HS-5 (cell line): ENCODE measurements around the gene DPH3.

ENCODE experiments used
- DNase-seq: peaks from one replicate; pipeline ENCODE4 v3.0.0-alpha.2; 2012; ENCODE audit warnings: low read depth

The DPH3 gene

DNA sequence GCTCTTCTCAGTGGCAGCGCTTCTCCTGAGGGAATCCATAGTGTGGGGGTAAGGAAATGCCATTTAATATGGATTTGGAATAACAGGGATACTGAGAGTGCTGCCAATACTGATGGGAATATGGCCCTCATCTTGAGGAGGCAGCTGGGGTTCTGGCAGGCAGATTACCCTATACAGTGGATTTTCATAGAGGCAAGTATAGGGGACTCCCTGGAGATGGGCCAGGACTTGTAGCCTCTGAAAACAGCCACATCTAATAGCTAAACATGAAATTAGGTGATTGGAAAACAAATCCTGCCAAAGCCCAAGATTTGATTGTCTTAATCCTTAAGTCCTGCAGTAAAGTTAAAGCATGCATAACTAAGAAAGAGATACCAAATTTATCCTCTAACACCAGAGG lies 30.9 kb downstream of the DPH3 start:
- DNase-seq = no peak

DNA sequence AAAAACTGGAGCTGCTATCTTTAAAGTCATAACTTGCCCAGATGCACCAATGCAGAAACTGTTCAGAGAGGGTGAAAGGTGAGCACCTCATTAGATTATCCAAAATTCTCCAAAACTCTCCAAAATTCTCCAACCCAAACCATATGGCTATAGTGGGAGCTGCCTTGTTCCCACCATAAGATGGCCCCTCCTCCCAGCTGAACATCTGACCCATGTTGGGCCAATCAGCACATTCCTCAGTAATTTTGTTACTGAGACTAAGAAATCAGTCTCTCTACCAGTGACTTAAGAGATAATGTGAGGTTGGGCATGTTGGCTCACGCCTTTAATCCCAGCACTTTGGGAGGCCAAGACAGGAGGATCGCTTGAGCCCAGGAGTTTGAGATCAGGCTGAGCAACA lies 32.8 kb downstream of the DPH3 start:
- no peak for DNase-seq

DNA sequence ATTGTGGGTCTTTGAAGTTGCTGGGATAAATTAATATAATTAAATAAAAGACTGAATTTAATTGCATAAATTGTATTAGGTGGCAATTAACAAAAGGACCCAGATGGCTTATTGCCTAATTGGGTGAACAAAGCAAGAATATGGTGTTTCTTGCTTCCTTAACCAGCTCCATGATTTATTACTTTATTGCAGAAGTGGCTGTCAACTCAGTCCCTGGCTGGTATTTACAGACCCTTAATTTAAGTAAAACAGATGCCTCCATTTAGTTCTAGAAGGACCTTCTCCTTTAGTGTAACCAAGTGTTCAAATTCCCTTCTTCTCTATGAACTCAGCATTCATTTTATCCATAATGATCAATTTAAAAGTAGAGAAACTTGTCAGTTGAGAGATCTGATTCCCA lies 35.1 kb downstream of the DPH3 start:
- no peak for DNase-seq

DNA sequence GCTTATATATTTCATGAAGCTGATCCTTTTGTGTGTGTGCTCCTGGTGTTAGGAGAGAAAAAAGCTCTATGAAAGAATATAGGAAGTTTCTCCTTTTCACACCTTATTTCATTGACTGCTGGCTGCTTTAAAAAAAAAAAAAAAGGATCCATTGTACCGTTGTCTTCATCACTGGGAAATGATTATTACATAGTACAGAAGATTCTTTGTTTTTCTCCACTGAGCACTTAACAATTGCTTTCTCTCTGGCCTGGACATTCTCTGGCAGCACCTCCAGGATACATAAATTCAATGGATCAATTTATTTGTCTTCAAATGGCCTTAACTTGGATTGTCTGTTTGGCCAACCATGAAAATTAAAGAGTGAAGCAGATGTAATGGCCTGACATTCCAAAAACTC lies 37.2 kb downstream of the DPH3 start:
- DNase-seq = no peak

DNA sequence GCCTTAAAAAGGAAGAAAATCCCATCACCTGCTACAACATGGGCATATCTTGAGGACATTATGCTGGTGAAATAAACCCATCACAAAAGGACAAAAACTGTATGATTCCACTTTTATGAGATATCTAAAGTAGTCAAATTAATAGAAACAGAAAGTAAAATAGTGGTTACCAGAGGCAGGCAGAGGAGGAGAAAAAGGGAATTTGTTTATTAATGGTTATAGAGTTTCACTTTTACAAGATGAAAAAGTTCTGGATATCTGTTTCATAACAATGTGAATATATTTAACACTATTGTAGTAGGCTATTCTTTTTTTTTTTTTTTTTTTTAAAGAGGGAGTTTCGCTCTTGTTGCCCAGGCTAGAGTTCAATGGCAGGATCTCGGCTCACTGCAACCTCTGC lies 40.4 kb downstream of the DPH3 start:
- no peak for DNase-seq

DNA sequence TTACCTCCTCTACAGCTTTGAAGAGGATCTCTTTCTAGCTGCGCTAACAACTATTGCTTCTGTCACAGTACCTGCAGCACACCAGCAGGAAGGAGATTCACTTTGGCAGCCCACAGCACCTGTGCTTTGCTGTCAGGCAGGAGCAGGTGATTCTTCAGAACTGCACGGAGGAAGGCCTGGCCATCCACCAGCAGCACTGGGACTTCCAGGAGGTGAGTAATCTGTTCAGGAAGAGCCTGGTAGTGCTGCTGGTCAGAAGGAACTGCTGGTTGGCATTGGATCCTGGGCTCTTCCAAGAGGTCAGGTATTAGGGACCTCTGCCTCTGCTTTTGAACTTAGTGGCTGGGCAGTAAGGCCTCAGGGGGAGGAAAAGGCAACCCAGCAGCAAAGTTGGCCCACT lies 42.2 kb downstream of the DPH3 start:
- DNase-seq = no peak

DNA sequence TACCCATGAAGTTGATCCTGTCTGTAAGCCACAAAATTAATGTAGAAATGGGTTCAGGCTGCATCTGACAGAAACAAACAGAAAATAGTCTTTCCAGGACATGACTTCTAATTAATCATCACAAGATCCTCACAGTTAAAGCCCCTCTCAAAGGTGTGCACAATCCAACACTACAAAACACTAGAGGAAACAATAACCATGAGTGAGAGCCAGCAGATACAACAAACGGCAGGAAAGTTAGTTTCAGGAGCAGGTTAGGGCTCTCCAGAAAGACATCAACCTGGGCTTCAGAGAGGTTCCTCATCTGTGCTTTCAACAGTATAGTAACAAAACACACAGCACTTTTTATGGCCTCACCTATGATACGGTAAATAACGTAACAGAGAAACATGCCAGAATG lies 42.8 kb downstream of the DPH3 start:
- DNase-seq = no peak

DNA sequence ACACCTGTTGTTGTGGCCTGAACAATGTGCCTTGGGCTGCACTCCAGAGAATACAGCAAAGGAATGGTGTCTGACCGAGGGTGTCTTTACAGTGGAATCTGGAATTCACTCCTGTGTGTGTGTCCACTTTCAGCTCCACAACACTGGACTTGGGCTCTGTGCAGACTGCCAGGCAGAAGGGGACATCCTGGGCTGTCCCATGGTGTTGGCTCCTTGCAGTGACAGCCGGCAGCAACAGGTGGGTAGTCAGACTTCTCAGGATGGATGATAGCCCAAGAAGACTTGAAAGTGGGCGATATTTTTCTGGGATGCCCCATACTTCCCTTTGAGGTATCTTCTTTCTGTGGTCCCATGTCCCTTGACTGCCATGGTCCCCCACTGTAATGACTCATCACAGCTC lies 45.0 kb downstream of the DPH3 start:
- DNase-seq = no peak

DNA sequence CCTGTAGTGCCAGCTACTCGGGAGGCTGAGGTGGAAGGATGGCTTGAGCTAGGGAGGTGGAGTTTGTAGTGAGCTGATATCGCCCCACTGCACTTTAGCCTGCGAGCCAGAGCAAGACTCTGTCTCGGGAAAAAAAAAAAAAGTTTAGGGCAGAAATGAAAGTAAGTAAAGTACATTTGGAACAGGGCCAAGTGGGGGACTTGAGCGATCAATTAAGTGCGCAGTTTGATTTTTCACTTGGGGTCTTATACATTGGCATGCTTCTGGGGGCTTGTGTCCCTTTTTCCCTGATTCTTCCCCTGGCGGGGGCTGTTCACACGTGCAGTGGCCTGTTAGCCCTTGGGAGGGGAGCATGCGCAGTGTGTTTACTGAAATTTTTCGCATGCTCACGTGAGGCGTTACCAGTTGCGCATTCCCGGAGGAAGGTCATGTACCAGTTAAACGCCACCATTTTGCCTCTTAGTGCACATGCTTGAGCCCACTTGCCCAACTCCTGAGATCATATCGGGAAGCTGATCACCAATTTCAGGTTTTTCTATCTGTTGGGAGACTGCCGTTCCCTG lies 48.3 kb downstream of the DPH3 start:
- no peak for DNase-seq

DNA sequence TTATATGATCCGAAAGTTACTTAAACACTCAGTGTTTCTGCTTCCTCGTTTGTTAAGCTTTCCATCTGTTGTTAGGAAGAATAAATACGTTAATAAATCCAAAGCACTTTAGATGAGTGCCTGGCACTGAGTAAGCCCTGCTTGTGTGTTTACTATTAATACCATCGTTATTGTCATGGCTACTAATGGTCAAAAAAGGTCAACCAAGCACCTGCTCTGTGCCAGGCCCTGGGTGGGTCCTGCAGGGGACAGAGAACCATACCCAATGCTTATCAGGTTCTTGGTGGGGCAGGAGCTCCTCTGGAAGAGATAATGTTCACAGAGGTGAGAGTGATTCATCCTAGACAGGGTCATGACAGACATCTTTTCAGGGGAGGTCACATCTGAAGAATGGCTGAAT lies 50.4 kb downstream of the DPH3 start:
- DNase-seq = no peak

DNA sequence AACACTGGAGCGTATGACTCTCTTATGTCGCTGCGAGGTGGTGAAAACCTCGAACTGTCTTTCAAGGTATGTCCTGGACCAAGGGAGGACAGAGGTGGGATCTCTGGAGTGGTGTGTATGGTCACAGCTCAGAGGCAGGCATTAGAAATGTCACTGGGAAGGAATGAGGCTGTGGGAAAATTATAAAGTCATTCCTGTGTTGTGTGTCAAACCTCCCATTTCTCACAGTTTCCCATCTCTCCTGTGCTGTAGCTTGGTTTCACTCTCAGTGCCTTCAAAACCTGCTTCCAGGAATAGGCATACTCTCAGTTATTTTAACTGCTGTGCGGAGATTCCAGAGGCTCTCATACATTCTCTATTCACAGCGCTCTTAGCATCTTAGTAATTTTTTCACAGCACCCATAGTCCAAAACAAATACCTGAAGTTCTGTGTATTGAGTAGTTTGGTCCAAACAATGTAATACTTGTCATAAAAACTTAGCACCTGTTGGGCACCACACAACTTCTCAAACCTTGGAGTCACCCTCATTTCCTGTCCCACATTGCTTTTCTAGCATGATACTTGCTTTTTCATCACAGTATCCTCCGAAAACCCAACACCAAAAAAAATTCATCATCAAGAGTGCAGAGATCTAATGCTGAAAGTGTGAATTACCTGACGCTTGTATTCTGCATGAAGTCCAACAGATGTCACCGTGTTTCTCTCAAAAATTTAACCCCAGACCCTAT lies 53.4 kb downstream of the DPH3 start:
- no peak for DNase-seq
